Skeletal muscle cell (primary cell): Measurements from ENCODE around the gene PLPP6.

ENCODE experiments used
- DNase-seq: peaks from one replicate; pipeline ENCODE4 v3.0.0-alpha.2; 2010; ENCODE audit warnings: low read depth
- H3K4me3 ChIP-seq: 2 replicates; pipeline ENCODE4 v1.5.1; 2011; ENCODE audit warnings: low read depth, mild to moderate bottlenecking, control low read depth, low read length, moderate library complexity

PLPP6 gene

DNA sequence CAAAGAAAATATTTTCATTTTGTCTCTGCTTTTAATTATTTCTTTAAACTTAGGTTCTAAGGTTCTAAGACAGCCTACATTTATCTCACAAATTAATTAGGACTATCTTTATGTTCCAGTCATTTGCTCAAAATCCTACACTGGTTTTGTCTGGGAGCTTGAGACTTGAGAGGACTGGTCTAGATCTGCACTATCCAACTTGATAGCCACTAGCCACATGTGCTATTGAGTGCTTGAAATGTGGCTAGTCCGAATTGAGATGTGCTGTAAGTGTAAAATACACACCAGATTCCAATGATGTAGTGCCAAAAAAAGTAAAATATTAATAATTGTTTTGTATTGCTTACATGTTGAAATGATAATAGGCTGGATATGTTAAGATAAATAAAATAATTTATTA, 24.5 kb downstream of the PLPP6 start:
- no peak for DNase-seq
- no peak overlapping the region for H3K4me3 ChIP-seq

- no peak for DNase-seq
- H3K4me3 ChIP-seq = no peak overlapping the region
Observed at GRCh38 chr9:4689021-4689420, 26.9 kb downstream of the PLPP6 start.

- no peak overlapping the region for H3K4me3 ChIP-seq
- no peak for DNase-seq
Observed at GRCh38 chr9:4689687-4690104, 27.6 kb downstream of the PLPP6 start.

GRCh38 chr9:4690144-4690543, 28.1 kb downstream of the PLPP6 start:
- DNase-seq = no peak
- no peak overlapping the region for H3K4me3 ChIP-seq

DNA sequence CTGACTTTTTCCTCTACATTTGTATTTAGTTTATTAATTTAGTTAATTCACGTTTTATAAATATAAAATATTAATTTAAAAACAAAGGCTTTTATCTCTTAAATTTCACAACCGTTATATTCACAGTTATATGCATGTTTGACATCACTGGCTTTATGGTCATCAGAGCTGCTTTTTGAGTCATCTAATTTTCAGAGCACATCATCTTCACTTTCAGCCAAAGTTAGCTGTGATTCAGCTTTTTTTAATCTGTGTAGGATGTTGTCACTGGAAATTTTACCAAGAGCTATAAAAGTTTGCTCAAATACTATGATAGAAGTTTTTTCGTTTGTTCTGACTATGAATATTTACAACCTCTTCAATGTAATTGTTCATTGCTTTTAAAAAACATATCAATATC, 29.7 kb downstream of the PLPP6 start:
- DNase-seq = peak; percentile 25
- no peak overlapping the region for H3K4me3 ChIP-seq

- no peak overlapping the region for H3K4me3 ChIP-seq
- DNase-seq = no peak
Observed at GRCh38 chr9:4700091-4700490, 38.0 kb downstream of the PLPP6 start.

DNA sequence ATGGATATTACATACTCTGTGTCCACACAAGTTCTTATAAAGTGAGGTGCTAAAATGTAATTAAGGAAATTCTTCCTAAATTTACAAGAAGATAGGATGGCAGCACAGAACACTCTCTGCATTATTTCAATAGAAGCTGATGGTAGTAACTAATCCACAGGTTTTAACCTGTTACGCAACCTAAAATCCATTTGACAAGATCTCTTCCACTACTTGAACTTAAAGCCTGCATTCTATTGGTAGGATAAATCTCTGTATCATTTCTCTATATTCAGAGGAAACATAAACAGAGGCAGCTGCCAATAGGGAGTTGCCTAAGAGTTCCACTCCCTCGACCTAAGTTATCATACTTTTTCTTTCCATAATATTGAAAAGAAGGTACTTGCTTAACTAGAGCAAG, 38.8 kb downstream of the PLPP6 start:
- no peak overlapping the region for H3K4me3 ChIP-seq
- DNase-seq = no peak

DNA sequence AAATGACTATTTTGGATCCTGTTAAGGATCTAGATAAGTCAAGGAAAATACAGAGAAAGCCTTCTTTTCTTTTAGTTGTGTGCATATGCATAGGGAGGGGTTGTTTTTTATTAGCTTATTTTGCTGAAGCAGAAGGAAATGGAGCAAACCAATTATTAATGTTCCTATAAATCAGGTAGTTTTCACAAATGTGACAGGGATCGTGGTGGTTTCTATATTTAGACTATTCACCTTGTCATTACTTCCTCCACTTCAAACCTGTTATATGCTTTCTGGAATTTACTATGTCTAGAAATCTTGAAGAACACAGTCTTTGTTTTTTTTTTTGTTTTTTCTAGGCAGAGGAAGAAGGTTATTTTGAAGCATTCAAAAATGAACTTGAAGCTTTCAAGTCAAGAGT, 39.4 kb downstream of the PLPP6 start:
- no peak overlapping the region for H3K4me3 ChIP-seq
- no peak for DNase-seq

- no peak overlapping the region for H3K4me3 ChIP-seq
- DNase-seq = no peak
Observed at GRCh38 chr9:4704129-4704528, 42.0 kb downstream of the PLPP6 start.

DNA sequence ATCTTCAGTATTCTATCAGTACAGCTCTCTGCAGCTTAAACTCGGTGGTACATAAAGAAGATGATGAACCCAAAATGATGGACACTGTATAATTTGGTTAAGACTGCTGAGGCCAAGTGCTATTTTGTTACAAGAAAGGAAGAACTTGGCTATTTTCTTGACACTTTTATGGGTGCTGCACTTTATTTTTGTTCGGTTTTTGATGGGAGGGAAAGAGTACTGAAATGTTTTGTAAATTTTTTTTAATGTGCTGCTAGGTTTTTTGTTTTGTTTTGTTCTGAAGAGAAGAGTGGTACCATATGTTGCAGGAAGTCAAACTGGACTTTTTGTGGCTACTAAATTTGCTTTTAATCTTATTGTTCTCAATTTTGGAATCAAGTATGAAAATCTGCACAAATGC, 43.9 kb downstream of the PLPP6 start:
- H3K4me3 ChIP-seq = no peak overlapping the region
- DNase-seq = no peak

DNA sequence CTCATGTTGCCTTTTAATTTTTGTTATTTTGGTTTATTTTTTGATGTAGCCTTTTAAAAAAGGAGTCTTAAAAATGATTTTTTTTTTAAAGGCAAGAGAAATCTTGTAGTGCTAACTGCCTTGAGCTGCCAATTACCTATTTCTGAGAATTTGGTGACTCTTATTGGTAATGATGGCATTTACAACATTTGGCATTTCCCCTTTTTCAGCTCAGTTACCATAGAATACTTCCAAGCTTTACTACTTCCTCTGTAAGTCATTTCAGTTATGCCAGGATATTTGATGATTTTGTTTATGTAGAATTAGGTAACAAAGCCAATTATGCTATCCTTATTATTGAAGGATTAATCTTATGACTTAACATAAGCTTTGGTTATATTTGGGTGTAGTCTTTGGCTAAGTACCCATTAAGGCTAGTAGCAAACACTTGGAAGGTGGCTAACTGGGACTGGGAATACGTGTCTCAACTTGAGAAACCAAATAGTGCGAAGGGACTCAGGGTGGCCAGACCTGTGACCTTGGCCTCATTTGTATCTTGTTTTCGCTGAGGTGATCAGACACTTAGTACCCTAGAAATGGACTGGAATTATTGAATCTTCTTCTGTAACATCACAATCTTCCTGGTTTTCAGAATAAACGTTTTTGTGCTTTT, 45.0 kb downstream of the PLPP6 start:
- no peak for DNase-seq
- H3K4me3 ChIP-seq = no peak overlapping the region

GRCh38 chr9:4709380-4709779, 47.3 kb downstream of the PLPP6 start:
- DNase-seq = no peak
- H3K4me3 ChIP-seq = no peak overlapping the region

DNA sequence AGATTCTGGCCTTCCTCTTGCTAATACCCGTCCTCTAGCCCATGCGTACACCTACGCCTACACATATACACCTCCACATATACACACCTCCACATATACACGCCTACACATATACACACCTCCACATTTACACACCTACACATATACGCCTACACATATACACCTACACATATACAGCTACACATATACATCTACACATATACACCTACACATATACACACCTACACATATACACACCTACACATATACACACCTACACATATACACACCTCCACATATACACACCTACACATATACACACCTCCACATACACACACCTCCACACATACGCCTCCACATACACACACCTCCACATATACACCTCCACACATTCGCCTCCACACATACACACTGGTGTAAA, 51.8 kb downstream of the PLPP6 start:
- DNase-seq = no peak
- H3K4me3 ChIP-seq = no peak overlapping the region

DNA sequence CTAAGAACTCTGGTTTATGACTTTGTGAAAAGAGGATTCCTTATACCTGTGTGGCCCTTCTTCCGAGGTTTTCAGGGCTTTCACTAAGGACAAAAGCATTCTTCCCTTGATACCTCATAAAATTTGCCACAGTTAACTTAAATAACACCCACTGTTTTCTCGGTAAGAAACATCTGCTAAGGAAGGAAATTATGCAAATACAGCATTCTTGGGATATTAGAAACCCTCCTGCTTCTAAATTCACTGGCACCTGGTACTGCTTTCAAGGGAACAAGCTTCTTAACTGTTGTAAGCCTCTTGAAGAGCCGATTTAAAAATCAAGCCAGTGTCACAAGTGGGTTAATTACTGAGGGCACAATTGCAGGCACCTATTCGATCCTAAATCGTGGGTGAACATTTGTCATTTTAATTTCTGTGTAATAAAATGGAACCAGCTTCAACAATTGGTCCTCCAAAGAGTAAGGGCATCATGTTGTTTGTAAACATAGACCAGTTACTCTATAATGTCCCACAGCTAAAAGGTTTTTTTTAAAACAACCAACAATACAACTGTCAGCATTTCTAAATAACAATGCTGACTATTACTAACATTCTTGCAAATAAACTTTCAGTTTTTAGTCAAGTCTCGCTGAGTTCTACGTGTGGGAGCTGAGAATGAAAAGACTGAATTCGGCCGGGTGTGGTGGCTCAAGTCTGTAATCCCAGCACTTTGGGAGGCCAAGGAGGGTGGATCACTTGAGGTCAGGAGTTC, 52.3 kb downstream of the PLPP6 start:
- H3K4me3 ChIP-seq = no peak overlapping the region
- no peak for DNase-seq
